VCaP (cell line): ENCODE measurements around the gene MAX.

Experiments used
- H3K27ac ChIP-seq: fragments of 450-650 bp; 2 replicates; pipeline ENCODE4 v1.5.1; 2017
- TF ChIP-seq, protein P1 (sequence below): fragments of 450-650 bp; conservative IDR thresholded peaks from 2 replicates; pipeline ENCODE4 v1.5.1; 2017; ENCODE audit warnings: mild to moderate bottlenecking, moderate library complexity

MAX gene

DNA sequence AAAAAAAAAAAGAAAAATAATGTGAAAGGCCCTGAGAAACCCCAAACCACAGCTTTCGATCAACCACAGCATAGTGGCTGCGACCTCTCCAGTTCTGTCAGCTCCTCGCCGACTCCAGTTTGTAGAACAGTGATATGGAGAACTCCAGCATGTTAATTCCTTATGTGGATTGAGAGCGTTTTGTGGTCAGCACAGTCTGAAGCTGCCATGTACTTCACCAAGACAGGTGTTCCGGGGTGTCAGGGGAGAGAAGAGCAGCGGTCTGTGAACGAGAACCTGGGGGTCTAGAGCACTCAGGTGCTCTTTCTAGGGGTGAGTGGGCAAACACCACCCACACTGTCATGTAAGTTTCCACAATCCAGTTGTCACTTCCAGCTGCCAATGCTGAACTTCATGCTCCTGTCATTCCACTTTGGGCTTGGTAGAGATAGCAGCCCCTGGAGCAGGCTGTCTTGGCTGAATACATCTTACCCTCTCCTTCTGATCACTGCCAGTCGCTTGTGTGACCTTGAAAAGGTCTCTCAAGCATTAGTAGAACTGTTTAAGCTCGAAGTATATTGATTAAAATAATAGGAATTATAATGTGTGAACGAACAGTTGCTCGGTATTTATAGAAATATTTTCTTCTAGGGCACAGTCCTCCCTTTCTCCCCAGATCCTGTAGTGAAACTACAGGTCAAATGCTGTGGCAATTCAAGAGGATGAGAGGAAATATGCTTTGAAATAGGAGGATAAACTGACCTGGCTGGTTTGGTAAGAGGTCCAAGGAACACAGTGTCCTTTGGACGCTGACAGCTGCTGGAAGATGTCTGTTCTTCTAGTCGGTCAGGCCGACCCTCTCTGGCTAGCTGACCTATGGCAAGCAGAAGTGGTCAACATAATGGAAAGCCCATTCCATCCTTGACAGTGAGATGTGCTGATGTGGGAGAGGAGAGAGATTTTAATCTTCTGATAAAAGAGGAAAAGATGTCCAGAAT lies 15.7 kb upstream of the MAX start:
- TF ChIP-seq, protein P1, sequence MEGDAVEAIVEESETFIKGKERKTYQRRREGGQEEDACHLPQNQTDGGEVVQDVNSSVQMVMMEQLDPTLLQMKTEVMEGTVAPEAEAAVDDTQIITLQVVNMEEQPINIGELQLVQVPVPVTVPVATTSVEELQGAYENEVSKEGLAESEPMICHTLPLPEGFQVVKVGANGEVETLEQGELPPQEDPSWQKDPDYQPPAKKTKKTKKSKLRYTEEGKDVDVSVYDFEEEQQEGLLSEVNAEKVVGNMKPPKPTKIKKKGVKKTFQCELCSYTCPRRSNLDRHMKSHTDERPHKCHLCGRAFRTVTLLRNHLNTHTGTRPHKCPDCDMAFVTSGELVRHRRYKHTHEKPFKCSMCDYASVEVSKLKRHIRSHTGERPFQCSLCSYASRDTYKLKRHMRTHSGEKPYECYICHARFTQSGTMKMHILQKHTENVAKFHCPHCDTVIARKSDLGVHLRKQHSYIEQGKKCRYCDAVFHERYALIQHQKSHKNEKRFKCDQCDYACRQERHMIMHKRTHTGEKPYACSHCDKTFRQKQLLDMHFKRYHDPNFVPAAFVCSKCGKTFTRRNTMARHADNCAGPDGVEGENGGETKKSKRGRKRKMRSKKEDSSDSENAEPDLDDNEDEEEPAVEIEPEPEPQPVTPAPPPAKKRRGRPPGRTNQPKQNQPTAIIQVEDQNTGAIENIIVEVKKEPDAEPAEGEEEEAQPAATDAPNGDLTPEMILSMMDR, result no peak
- peak overlapping the region; percentile 83 for H3K27ac ChIP-seq

DNA sequence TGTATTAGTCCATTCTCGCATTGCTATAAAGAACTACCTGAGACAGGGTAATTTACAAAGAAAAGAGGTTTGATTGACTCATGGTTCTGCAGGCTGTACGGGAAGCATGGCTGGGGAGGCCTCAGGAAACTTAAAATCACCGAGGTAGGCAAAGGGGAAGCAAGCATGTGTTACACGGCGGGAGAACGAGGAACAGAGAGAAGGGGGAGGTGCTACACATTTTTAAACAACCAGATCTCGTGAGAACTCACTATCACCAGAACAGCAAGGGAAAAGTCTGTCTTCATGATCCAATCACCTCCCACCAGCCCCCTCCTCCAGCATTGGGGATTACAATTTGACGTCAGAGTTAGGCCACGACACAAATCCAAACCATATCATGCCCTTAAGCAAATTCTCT lies 13.3 kb upstream of the MAX start:
- TF ChIP-seq, protein P1, result no peak
- no peak overlapping the region for H3K27ac ChIP-seq

DNA sequence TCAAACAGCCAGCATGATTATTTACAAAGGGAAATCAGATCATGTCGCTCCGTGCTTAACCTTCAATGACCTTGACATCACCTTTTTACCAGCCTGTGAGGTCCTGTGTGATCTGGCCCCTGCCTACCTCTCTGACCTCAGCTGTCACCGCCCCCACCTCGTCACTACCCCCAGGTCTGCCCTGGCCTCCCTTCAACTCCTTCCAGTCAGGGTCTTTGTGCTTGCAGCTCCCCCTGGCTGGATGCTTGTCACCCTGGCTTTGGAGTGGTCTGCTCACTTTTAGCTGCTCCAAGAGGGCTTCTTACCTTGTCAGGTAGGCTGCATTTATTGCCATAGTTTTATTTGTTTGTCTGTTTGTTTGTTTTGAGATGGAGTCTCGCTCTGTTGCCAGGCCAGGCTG lies 8.2 kb upstream of the MAX start:
- no peak overlapping the region for H3K27ac ChIP-seq
- TF ChIP-seq, protein P1, result no peak

DNA sequence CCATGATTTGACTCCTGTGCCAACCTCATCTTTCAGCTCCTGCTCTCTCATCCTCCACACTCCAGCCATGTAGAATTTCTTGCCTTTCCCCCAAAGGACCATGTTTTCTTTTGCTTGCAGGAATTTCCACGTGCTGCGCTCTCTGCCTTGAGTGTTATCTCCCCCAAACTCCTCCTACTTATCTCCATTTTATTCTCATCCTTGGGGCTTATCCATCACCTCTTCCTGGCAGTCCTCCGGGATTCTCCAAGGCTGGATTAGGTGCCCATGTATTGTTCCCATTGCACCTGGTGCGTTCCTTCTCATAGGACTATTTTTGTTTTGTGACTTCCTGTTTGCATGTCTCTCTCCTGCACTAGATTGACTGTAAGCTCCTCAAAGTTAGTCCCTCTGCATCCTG lies 7.0 kb upstream of the MAX start:
- TF ChIP-seq, protein P1, result no peak
- H3K27ac ChIP-seq, result no peak overlapping the region

DNA sequence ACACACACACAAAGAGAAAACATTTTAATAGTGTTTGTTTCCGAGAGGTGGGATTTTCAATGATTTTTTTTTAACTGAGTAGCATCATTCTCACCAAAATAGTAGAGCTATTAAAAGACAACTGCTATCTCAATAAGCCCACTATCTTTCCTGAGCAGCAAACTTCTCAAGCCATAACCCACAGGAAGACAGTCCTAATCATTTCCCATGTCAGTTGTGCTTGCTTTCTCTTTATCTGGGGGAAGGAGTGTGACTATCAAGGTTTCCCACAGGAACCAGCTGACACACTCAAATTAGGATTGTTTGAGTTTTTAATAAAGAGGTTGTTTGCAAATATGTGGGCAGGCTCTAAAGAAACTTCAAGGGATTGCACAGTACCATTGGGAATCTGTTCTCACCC lies 4.9 kb upstream of the MAX start:
- TF ChIP-seq, protein P1, result no peak
- H3K27ac ChIP-seq, result no peak overlapping the region

DNA sequence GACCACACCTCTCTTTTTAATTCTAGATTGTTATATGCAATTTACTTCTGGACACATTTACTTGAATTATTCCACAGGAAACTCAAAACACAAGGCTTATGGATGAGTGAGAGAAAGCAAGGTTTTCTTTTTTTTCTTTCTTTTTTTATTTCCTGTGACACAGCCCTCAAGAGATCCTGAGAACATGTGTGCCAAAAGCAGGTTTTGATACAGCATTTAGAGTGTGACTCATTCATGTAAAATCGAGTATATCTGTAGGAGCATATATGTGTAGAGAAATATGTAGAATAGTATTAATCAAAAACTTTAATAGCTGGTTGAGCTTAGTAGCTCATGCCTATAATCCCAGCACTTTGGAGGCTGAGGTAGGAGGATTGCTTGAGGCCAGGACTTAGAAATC lies 4.4 kb upstream of the MAX start:
- TF ChIP-seq, protein P1, result no peak

DNA sequence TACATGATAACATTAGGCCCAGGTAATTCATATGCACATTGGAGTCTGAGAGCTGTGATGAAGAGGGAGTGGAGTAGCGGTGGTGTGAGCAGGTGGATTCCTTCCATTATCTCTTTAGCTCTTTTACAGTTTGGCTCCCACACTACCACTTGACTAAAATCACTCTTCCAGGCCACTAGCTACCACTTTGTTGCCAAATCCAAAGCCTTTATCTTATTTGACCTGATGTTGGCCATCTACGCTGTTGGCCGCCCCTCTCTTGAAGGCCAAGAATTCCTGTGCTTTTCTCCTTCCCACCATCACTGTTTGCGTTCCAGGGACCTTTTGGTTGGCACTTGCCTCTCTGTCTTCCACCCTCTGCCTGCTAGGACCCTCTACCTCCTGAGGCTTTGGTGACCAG lies 4.0 kb upstream of the MAX start:
- no peak overlapping the region for H3K27ac ChIP-seq
- TF ChIP-seq, protein P1, result no peak

More for the DNA sequence above, 4.4 kb upstream of the MAX start:
- H3K27ac ChIP-seq, result no peak overlapping the region
